HG03135 (cell line): ENCODE results near the gene KCNT2.
"Not testable (repeated sequence)": the region's sequence is repeated elsewhere in the genome, so short reads cannot be mapped to it uniquely, and the experiment has no call there.

Experiments used
- ATAC-seq: cut with Tn5 transposase; IDR thresholded peaks from one replicate; pipeline ENCODE4 v1.9.1; 2021; ENCODE audit warnings: mild to moderate bottlenecking, moderate library complexity; ENCODE audit not compliant: unreplicated experiment

The KCNT2 gene

GRCh38 chr1:196608390-196609369 lies at the start of gene KCNT2:
Gene KCNT2, minus strand, starts transcription at chr1:196608440. Its CDS starts 131 bp downstream, at chr1:196608309.
- ATAC-seq: no peak

GRCh38 chr1:196655494-196655893 lies 47.3 kb upstream of the KCNT2 start:
- ATAC-seq: no peak

- no peak for ATAC-seq
Observed at GRCh38 chr1:196655071-196655470, 46.8 kb upstream of the KCNT2 start.

- ATAC-seq: no peak
Observed at GRCh38 chr1:196654271-196654670, 46.0 kb upstream of the KCNT2 start.

GRCh38 chr1:196651637-196652215 lies 43.5 kb upstream of the KCNT2 start, which contains the start of gene CFH:
Gene CFH, plus strand, starts transcription at chr1:196652043. Its CDS starts 75 bp downstream, at chr1:196652118.
- ATAC-seq: no peak

- ATAC-seq: no peak
Observed at GRCh38 chr1:196651079-196651478, 42.8 kb upstream of the KCNT2 start.

GRCh38 chr1:196650403-196650802 lies 42.2 kb upstream of the KCNT2 start:
- no peak for ATAC-seq

- ATAC-seq: no peak
Observed at GRCh38 chr1:196649990-196650389, 41.8 kb upstream of the KCNT2 start.

GRCh38 chr1:196640976-196641375 lies 32.7 kb upstream of the KCNT2 start:
- ATAC-seq: no peak

- not testable (repeated sequence) for ATAC-seq
Observed at GRCh38 chr1:196639291-196639690, 31.1 kb upstream of the KCNT2 start.

- ATAC-seq: no peak
Observed at GRCh38 chr1:196638466-196638865, 30.2 kb upstream of the KCNT2 start.

- no peak for ATAC-seq
Observed at GRCh38 chr1:196637606-196638005, 29.4 kb upstream of the KCNT2 start.

- no peak for ATAC-seq
Observed at GRCh38 chr1:196628838-196629237, 20.6 kb upstream of the KCNT2 start.

- no peak for ATAC-seq
Observed at GRCh38 chr1:196623079-196623478, 14.8 kb upstream of the KCNT2 start.

GRCh38 chr1:196619721-196620120 lies 11.5 kb upstream of the KCNT2 start:
- no peak for ATAC-seq

GRCh38 chr1:196611873-196612272 lies 3.6 kb upstream of the KCNT2 start:
- no peak for ATAC-seq

GRCh38 chr1:196609370-196609737 lies 1.1 kb upstream of the KCNT2 start:
- no peak for ATAC-seq

- no peak for ATAC-seq
Observed at GRCh38 chr1:196607981-196608380, 259 bp downstream of the KCNT2 start.

GRCh38 chr1:196603651-196604050 lies 4.6 kb downstream of the KCNT2 start:
- no peak for ATAC-seq

- ATAC-seq: no peak
Observed at GRCh38 chr1:196598942-196599748, 9.1 kb downstream of the KCNT2 start.

- ATAC-seq: no peak
Observed at GRCh38 chr1:196594700-196595099, 13.5 kb downstream of the KCNT2 start.
